Endothelial cell of hepatic sinusoid (primary cell): Measurements from ENCODE around the gene ACOT13.
"Not testable (repeated sequence)": the region's sequence is repeated elsewhere in the genome, so short reads cannot be mapped to it uniquely, and the experiment has no call there.

ENCODE experiments used
- in situ Hi-C: cut with HindIII; loops from 2 replicates; pipeline ENCODE4 v1.10.0; 2017; ENCODE audit warnings: low sequenced_read_pairs

Gene ACOT13

GRCh38 chr6:24666641-24667377 is at the start of gene ACOT13, which contains the start of gene TDP2:
TSS of gene ACOT13 (plus strand) at chr6:24667077. CDS start at chr6:24667264, 187 bp downstream.
TSS of gene TDP2 (minus strand) at chr6:24666899. CDS start at chr6:24666862, 37 bp downstream.
- in situ Hi-C loops, result no loop called here

- in situ Hi-C loops, result no loop called here
Measured at GRCh38 chr6:24619661-24620060, 47.2 kb upstream of the ACOT13 start.

DNA sequence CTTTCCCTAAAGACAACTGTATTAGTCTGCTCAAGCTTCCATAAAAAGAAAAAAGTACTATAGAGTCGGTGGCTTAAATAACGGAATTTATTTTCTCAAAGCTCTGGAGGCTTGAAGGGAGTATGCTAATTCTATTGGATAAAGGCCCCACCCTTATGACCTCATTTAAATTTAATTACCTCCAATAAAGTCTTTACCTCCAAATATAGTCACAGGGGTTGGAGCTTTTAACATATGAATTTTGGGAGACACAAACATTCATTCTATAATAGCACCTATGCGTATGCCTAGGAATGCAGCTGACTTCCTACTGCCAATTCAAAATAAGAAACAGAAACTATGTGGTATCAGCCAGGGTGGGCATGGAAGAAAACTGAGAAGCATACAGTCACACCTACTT is 46.2 kb upstream of the ACOT13 start:
- in situ Hi-C loops, result no loop called here

- in situ Hi-C loops, result no loop called here
Measured at GRCh38 chr6:24621626-24622289, 45.1 kb upstream of the ACOT13 start.

GRCh38 chr6:24630856-24631505 is 35.9 kb upstream of the ACOT13 start:
- in situ Hi-C loops, result no loop called here

DNA sequence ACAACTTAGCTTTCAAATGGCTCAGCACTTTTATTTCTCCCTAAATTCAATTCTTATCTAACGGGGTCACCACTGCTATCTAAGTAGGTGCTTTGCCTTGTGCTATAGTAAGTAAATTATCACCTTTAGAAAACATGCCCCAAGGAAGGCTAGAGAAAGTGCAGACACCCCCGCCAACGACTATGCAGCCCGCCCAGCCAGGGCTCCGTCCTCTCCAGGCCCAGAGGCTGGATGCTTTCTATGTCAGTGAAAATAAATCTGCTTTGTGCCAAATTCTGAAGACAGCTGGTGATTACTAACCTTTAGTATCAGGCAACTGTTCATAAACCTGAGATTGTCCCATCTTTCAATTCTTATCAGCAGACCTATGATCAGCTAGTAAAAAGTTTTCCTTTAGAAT is 35.2 kb upstream of the ACOT13 start:
- in situ Hi-C loops, result no loop called here

DNA sequence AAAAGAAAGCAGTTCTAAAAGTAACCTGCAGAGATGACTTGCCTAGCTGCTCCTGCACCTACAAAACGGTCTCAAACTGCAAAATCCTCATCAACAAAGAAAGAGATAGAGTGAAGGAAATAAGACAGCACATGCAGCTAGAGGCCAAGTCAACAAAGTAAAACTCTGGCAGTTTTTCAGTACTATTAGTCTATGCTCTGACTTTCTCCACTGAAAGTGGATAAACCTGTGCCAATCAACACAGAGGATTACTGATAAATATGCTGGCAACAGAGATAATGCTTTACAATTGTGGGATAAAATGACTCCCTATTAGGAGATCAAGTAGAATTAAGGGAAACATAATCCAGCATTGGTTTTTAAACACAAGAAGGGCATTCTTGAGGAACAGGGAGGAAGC is 34.3 kb upstream of the ACOT13 start:
- in situ Hi-C loops, result no loop called here

- in situ Hi-C loops, result no loop called here
Measured at GRCh38 chr6:24636681-24637080, 30.2 kb upstream of the ACOT13 start.

- in situ Hi-C loops, result no loop called here
Measured at GRCh38 chr6:24640166-24640565, 26.7 kb upstream of the ACOT13 start.

DNA sequence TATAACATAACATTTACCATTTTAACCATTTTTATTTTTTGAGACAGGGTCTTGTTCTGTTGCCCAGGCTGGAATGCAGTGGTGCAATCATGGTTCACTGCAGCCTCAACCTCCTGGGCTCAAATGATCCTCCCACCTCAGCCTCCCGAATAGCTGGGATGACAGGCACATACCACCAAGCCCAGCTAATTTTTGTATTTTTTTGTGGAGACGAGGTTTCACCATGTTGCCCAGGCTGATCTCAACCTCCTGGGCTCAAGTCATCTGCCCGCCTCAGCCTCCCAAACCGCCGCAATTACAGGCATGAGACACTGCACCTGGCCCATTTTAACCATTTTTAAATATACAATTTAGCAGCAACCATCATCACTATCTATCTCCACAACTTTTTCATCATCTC is 26.2 kb upstream of the ACOT13 start:
- in situ Hi-C loops, result not testable (repeated sequence)

- in situ Hi-C loops, result no loop called here
Measured at GRCh38 chr6:24642061-24642460, 24.8 kb upstream of the ACOT13 start.

GRCh38 chr6:24643920-24644319 is 23.0 kb upstream of the ACOT13 start:
- in situ Hi-C loops, result no loop called here

GRCh38 chr6:24644377-24644776 is 22.5 kb upstream of the ACOT13 start:
- in situ Hi-C loops, result no loop called here

DNA sequence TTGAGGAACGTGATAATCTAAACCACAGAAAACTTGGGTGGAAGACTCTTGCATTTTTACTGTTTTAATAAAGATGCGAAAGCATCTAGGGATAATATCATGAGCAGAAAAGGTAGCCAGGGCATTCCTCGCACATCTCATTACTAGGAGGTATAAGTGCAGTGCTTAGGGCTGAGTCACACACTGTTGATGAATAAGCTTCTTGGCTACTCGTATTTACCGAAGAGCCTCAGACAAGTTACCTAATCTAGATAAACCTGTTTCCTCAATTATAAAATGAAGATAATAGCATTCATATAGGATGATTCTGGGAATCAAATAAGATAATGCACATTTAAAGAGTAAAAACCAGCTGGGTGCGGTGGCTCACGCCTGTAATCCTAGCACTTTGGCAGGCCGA is 20.1 kb upstream of the ACOT13 start:
- in situ Hi-C loops, result no loop called here

GRCh38 chr6:24648276-24648675 is 18.6 kb upstream of the ACOT13 start:
- in situ Hi-C loops, result no loop called here

DNA sequence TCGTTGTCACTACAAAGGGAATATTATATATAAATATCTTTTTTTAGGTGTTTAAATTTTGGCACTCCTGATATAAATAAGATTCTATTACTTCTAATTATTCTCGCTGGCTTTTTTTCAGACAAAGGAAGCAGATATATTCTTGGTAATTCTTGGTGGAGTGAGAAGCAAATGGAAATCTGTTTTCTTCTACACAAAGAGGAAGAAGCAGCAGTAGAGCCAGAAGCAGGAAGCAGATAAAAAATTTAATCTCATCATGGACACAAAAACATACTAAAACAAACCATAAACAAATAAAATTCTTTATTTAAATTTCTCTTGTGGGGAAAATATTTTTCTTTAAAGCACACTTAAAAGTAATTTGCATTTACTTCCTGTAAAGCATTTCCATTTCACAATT is 17.2 kb upstream of the ACOT13 start:
- in situ Hi-C loops, result no loop called here

DNA sequence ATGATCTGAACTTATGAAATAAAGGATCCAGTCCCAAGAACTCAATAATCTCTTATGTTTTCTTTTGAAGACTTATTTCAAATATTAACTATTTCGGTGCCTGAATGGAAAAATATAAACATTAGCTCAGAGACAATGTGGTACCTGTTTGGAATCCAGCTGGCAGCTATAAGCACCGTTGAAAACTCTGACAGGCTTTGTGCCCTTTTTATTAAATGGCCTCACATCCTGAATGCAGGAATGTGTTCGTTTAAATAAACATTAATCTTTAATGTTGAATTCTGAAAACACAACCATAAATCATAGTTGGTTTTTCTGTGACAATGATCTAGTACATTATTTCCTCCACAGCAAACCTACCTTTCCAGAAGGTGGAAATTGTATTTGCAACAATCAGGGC is 16.5 kb upstream of the ACOT13 start:
- in situ Hi-C loops, result no loop called here

GRCh38 chr6:24655215-24655614 is 11.7 kb upstream of the ACOT13 start:
- in situ Hi-C loops, result no loop called here

- in situ Hi-C loops, result no loop called here
Measured at GRCh38 chr6:24658573-24659560, 8.0 kb upstream of the ACOT13 start.

DNA sequence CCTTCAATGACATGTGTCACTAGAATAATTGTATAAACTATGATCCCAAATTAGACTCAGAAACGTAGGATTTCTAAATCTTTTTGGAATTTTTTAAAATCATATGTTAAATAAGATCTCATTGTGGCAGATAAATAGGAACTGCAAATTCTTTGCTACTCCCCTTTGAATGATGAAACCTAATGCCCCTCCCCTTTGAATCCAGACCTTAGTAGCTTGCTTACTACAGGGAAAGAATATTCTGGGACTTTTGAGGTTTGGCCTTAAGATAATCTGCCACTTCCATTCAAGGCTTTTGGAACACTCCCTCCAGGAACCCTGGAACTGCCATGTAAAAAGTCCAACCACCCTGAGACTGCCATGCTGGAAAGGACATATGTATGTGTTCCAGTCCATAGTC is 7.3 kb upstream of the ACOT13 start:
- in situ Hi-C loops, result no loop called here

DNA sequence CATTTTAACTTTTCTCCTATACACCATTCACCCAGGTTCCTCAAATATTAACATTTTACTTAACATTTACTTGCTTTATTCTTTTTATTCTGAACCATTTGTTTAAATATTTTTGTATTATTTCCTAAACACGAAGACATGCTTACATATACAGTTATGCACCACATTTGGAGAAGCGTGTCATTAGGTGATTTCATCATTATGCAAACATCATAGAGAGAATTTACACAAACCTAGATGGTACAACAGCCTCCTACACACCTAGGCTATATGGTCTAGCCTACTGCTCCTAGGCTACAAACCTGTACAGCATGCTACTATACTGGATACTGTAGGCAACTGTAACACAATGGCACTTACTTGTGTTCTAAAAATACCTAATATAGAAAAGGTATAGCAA is 6.8 kb upstream of the ACOT13 start:
- in situ Hi-C loops, result no loop called here
